Measurements from ENCODE around the gene GASK1A.

Gene GASK1A

DNA sequence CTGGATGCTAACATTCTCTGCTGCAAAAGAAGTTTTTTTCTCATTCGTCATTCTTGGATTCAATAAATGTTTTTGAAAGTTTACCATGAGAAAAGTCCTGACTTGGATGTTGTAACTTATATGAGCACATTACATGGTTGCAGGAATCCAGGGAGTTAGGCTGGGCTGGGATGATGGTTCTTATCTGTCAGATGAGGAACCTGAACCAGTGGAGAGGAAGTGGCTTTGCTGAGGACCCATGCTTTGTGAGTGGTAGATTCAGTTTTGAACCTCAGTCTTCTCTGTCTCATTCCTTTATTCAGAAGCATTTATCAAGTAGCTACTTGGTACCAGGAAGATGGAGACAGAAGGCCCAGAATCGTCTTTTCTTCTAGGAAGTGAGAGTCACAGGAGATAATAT lies 3.7 kb upstream of the GASK1A start:
- DNase-seq (ENCODE audit: low read depth): no peak
- TF ChIP-seq, protein P1, sequence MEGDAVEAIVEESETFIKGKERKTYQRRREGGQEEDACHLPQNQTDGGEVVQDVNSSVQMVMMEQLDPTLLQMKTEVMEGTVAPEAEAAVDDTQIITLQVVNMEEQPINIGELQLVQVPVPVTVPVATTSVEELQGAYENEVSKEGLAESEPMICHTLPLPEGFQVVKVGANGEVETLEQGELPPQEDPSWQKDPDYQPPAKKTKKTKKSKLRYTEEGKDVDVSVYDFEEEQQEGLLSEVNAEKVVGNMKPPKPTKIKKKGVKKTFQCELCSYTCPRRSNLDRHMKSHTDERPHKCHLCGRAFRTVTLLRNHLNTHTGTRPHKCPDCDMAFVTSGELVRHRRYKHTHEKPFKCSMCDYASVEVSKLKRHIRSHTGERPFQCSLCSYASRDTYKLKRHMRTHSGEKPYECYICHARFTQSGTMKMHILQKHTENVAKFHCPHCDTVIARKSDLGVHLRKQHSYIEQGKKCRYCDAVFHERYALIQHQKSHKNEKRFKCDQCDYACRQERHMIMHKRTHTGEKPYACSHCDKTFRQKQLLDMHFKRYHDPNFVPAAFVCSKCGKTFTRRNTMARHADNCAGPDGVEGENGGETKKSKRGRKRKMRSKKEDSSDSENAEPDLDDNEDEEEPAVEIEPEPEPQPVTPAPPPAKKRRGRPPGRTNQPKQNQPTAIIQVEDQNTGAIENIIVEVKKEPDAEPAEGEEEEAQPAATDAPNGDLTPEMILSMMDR (IDR thresholded peaks at IDR 0.05; ENCODE audit: low read depth, low read length): no peak
- TF ChIP-seq POLR2A (IDR thresholded peaks at IDR 0.05; ENCODE audit: extremely low read depth, insufficient read length): no peak
- TF ChIP-seq, protein P2, sequence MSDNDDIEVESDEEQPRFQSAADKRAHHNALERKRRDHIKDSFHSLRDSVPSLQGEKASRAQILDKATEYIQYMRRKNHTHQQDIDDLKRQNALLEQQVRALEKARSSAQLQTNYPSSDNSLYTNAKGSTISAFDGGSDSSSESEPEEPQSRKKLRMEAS (IDR thresholded peaks at IDR 0.05; ENCODE audit: low read depth, low read length): no peak
- no peak for TF ChIP-seq MYC (IDR thresholded peaks at IDR 0.05; ENCODE audit: low read depth, low read length)
- no peak overlapping the region for H3K4me3 ChIP-seq (ENCODE audit: low read depth, low read length)

DNA sequence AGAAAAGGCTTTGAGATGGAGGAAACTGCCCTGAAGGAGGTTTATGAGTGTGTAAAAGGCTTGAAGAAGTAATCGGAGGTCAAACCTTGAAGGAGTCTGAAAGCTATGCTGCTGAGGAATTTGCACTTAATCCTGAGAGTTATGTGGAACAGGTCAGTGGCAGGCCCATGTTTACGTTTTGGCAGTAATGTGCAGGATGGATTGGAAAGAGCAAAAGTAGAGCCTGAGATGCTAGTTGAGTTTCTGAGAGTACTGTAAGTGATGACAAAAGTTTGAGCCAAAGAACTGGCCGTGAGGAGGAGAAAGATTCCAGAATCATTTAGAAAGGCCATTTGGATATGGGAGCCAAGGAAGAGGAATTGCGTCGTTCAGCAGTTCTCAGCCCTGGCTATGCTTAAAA lies 3.2 kb upstream of the GASK1A start:
- no peak overlapping the region for H3K4me3 ChIP-seq (ENCODE audit: low read depth, low read length)
- TF ChIP-seq MYC (IDR thresholded peaks at IDR 0.05; ENCODE audit: low read depth, low read length) (no peak), POLR2A (IDR thresholded peaks at IDR 0.05; ENCODE audit: extremely low read depth, insufficient read length) (no peak)
- TF ChIP-seq, protein P1 (IDR thresholded peaks at IDR 0.05; ENCODE audit: low read depth, low read length): no peak
- TF ChIP-seq, protein P2 (IDR thresholded peaks at IDR 0.05; ENCODE audit: low read depth, low read length): no peak
- no peak for DNase-seq (ENCODE audit: low read depth)

DNA sequence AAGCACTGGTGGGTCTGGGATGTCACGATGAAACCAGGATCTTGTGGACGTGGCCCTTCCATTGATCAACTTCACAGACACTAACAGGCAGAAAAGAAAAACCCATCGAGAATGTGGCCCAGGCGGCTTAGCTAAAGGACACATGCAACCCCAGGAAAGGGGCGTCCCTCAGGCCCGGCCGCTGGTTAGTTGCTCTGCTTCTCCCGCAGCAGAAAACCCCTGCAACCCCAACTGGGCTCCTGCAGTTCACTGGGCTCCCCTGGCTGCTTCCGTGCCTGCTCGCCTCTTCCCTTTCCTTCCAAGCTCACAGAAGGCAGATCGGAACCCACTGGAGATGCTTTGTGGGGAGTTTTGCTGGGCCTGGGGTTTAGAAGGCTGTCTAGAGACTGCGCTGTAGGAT lies 1.1 kb downstream of the GASK1A start:
- no peak for DNase-seq (ENCODE audit: low read depth)
- TF ChIP-seq, protein P1 (IDR thresholded peaks at IDR 0.05; ENCODE audit: low read depth, low read length): no peak
- no peak for TF ChIP-seq POLR2A (IDR thresholded peaks at IDR 0.05; ENCODE audit: extremely low read depth, insufficient read length)
- no peak for TF ChIP-seq MYC (IDR thresholded peaks at IDR 0.05; ENCODE audit: low read depth, low read length)
- TF ChIP-seq, protein P2 (IDR thresholded peaks at IDR 0.05; ENCODE audit: low read depth, low read length): no peak

DNA sequence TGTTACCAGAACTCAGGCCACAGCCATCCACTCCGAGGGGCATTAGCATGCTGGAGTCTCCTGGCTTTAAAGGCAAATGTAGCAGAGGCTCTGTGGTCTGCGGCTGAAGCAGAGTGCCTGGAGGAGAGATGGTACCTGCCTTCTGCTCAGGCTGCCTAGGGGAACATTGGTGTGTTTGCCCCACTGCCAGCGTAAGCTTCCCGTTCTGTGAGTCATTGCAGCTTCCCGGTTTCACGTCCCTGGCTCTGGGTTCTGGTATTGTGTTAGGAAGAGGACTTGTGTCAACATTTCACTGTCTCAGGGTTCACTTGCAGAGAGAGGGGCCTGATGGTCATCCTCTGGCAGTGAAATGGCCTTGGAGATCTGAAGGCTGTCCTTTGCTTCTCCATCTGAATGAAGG lies 1.8 kb downstream of the GASK1A start:
- DNase-seq (ENCODE audit: low read depth): no peak
- H3K4me3 ChIP-seq (ENCODE audit: low read depth, low read length): no peak overlapping the region
- no peak for TF ChIP-seq MYC (IDR thresholded peaks at IDR 0.05; ENCODE audit: low read depth, low read length)
- TF ChIP-seq, protein P2 (IDR thresholded peaks at IDR 0.05; ENCODE audit: low read depth, low read length): no peak
- TF ChIP-seq POLR2A (IDR thresholded peaks at IDR 0.05; ENCODE audit: extremely low read depth, insufficient read length): no peak
- TF ChIP-seq, protein P1 (IDR thresholded peaks at IDR 0.05; ENCODE audit: low read depth, low read length): no peak

More for the DNA sequence above, 1.1 kb downstream of the GASK1A start:
- H3K4me3 ChIP-seq (ENCODE audit: low read depth, low read length): no peak overlapping the region

DNA sequence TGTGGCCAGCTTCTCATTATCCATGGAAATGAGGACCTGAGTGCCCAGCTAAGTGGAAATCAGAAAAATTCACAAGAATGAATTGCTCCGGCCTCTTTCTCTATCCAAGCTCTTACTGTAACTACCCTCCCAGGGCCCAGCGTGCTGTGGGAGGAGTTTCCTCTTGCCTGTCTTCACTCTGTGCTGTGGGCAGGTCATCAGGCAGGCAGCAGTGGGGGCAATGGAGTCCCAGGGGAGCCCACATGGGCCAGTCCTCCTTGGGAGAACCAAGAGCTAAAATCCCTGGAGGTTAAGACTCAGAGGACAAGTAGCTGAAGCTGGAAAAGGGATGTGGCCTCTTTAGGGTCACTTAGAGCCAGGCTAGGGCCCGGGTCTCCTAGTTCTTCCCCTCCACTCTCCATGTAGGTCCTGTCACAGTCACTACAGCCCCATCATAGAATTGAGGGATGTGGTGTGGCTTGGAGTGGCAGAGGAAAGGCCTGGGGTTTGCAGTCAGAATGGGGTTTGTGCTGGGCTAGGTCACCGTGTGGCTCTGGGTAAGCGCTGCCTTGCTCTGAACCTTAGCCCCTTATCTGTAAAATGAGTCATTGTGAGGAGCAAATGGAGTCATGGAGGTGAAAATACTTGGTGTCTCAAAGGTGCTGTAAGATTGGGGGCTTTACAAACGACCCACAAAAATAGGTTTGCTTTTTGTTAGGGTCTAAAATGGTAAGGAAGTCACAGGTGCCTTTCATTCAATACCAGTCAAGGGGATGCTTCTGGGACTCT lies 3.7 kb downstream of the GASK1A start:
- no peak overlapping the region for H3K4me3 ChIP-seq (ENCODE audit: low read depth, low read length)
- no peak for DNase-seq (ENCODE audit: low read depth)
- TF ChIP-seq POLR2A (IDR thresholded peaks at IDR 0.05; ENCODE audit: extremely low read depth, insufficient read length) (no peak), MYC (IDR thresholded peaks at IDR 0.05; ENCODE audit: low read depth, low read length) (no peak)
- TF ChIP-seq, protein P1 (IDR thresholded peaks at IDR 0.05; ENCODE audit: low read depth, low read length): no peak
- TF ChIP-seq, protein P2 (IDR thresholded peaks at IDR 0.05; ENCODE audit: low read depth, low read length): no peak
